ENCODE measurements around the gene ARVCF. TPM values are rescaled to one million over a fixed set of nuclear protein-coding genes. Genes with fewer than 3 reads are reported as not detected.

ARVCF gene
- total and polyA plus RNA-seq, 9 of the 15 experiments (the other 6 are each of a cell fraction or from before 2014, with no cell fraction given), result 0.03 to 97.4 (median 15.6) TPM

DNA sequence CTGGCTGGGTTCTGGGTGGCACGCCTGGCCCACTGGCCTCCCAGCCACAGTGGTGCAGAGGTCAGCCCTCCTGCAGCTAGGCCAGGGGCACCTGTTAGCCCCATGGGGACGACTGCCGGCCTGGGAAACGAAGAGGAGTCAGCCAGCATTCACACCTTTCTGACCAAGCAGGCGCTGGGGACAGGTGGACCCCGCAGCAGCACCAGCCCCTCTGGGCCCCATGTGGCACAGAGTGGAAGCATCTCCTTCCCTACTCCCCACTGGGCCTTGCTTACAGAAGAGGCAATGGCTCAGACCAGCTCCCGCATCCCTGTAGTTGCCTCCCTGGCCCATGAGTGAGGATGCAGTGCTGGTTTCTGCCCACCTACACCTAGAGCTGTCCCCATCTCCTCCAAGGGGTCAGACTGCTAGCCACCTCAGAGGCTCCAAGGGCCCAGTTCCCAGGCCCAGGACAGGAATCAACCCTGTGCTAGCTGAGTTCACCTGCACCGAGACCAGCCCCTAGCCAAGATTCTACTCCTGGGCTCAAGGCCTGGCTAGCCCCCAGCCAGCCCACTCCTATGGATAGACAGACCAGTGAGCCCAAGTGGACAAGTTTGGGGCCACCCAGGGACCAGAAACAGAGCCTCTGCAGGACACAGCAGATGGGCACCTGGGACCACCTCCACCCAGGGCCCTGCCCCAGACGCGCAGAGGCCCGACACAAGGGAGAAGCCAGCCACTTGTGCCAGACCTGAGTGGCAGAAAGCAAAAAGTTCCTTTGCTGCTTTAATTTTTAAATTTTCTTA, 47.3 kb downstream of the ARVCF start (continued):
- TF ChIP-seq ZNF436 (CRISPR knock-in tag; IDR thresholded peaks at IDR 0.05) (peak; percentile 44; the same call in 1 of the 2 replicates), MYNN (IDR thresholded peaks at IDR 0.05) (peak; percentile 69), MYNN (CRISPR knock-in tag; IDR thresholded peaks at IDR 0.05) (no peak), ZNF79 (CRISPR knock-in tag; IDR thresholded peaks at IDR 0.05; ENCODE audit: low read depth) (no peak), ERF (CRISPR knock-in tag; IDR thresholded peaks at IDR 0.05) (0 out of 2 replicates have a peak, but pooled peaks have one; percentile 38), CREB3L1 (IDR thresholded peaks at IDR 0.05; ENCODE audit: borderline replicate concordance, low read depth) (no peak), NFXL1 (CRISPR knock-in tag; IDR thresholded peaks at IDR 0.05) (0 out of 2 replicates have a peak, but pooled peaks have one; percentile 44), SRF (CRISPR knock-in tag; IDR thresholded peaks at IDR 0.05) (peak in 1 of 2 experiments; percentile 44; a peak in 1 of 4 replicates), HIVEP1 (CRISPR knock-in tag; IDR thresholded peaks at IDR 0.05) (0 out of 2 replicates have a peak, but pooled peaks have one; percentile 61), ZFP1 (CRISPR knock-in tag; IDR thresholded peaks at IDR 0.05) (0 out of 2 replicates have a peak, but pooled peaks have one; percentile 11), ID3 (CRISPR knock-in tag; IDR thresholded peaks at IDR 0.05) (no peak), ID3 (tag; IDR thresholded peaks at IDR 0.05) (peak; percentile 45; the same call in 1 of the 2 replicates), POLR2AphosphoS2 (IDR thresholded peaks at IDR 0.05; ENCODE audit: low read length) (peak; percentile 77), NBN (IDR thresholded peaks at IDR 0.05; ENCODE audit: low read depth) (no peak), ZNF57 (CRISPR knock-in tag; IDR thresholded peaks at IDR 0.05) (0 out of 2 replicates have a peak, but pooled peaks have one; percentile 19), PHB (CRISPR knock-in tag; IDR thresholded peaks at IDR 0.05) (0 out of 2 replicates have a peak, but pooled peaks have one; percentile 52), RBM34 (IDR thresholded peaks at IDR 0.05; ENCODE audit: borderline replicate concordance, insufficient read depth, low read length) (no peak), THAP12 (CRISPR knock-in tag; IDR thresholded peaks at IDR 0.05) (peak; percentile 62), DMBX1 (CRISPR knock-in tag; IDR thresholded peaks at IDR 0.05; ENCODE audit: borderline replicate concordance) (no peak)
- TF ChIP-seq, protein P1, sequence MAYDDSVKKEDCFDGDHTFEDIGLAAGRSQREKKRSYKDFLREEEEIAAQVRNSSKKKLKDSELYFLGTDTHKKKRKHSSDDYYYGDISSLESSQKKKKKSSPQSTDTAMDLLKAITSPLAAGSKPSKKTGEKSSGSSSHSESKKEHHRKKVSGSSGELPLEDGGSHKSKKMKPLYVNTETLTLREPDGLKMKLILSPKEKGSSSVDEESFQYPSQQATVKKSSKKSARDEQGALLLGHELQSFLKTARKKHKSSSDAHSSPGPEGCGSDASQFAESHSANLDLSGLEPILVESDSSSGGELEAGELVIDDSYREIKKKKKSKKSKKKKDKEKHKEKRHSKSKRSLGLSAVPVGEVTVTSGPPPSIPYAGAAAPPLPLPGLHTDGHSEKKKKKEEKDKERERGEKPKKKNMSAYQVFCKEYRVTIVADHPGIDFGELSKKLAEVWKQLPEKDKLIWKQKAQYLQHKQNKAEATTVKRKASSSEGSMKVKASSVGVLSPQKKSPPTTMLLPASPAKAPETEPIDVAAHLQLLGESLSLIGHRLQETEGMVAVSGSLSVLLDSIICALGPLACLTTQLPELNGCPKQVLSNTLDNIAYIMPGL (CRISPR knock-in tag; IDR thresholded peaks at IDR 0.05), result peak; percentile 31; the same call in 1 of the 2 replicates
- TF ChIP-seq, protein P2, sequence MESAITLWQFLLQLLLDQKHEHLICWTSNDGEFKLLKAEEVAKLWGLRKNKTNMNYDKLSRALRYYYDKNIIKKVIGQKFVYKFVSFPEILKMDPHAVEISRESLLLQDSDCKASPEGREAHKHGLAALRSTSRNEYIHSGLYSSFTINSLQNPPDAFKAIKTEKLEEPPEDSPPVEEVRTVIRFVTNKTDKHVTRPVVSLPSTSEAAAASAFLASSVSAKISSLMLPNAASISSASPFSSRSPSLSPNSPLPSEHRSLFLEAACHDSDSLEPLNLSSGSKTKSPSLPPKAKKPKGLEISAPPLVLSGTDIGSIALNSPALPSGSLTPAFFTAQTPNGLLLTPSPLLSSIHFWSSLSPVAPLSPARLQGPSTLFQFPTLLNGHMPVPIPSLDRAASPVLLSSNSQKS (CRISPR knock-in tag; IDR thresholded peaks at IDR 0.05), result 0 out of 2 replicates have a peak, but pooled peaks have one; percentile 34

Measured in K562 (cell line).